SU-DHL-6 (cell line): ENCODE data around the gene RNF166.

ENCODE experiments used
- CTCF ChIP-seq: fragments of 200-600 bp; sonication (generic); IDR thresholded peaks from one replicate; pipeline ENCODE4 v1.5.1; 2017; ENCODE audit warnings: antibody characterized with exemption, mild to moderate bottlenecking, low read length, moderate library complexity; ENCODE audit not compliant: insufficient read depth, poor library complexity, severe bottlenecking
- EZH2phosphoT487 ChIP-seq: fragments of 200-600 bp; sonication (generic), shearing (Covaris generic); conservative IDR thresholded peaks from 2 replicates; pipeline ENCODE4 v1.6.1; 2018; ENCODE audit warnings: mild to moderate bottlenecking, antibody characterized with exemption, low read length, moderate library complexity, mixed read lengths

DNA sequence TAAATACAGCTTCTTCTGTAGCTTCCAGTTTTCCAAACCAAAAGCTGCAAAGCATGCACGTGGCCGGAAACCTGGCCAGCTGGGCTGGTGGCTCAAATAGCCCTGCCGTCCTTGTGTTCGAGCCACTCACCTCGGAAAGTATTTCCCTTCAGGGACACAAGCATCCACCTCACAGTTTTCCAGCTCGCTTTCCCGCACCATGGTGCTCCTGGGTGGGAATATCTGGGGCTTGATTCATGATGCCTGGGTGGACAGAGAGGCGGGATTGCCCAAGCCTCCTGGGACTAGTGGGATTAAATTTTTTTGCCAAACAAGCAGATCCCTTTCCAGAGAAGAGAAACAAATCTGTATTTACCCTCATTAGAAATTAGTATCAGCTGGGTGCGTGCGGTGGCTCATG is 36.2 kb downstream of the RNF166 start:
- TF ChIP-seq CTCF: no peak
- no peak for TF ChIP-seq EZH2phosphoT487
